ENCODE data around the gene ELFN1.

The ELFN1 gene

GRCh38 chr7:1641173-1641572 is 28.9 kb upstream of the ELFN1 start:
- no peak for TF ChIP-seq CTCF (IDR thresholded peaks at IDR 0.05)
- no peaks in the 10 kb centered on the region for H3K27me3 ChIP-seq (ENCODE audit: control insufficient read depth, insufficient read depth, low read length)
- H3K79me2 ChIP-seq = no peaks in the 10 kb centered on the region

GRCh38 chr7:1641661-1642260 is 28.3 kb upstream of the ELFN1 start:
- Histone ChIP-seq H3K9ac (no peak overlapping the region), H2AFZ (no peak overlapping the region), H3K9me3 (ENCODE audit: control insufficient read depth, low read length) (no peaks in the 10 kb centered on the region), H3K4me3 (ENCODE audit: low read depth, low read length) (no peak overlapping the region), H3K27ac (no peak overlapping the region), H3K36me3 (ENCODE audit: control insufficient read depth, insufficient read depth, low read length) (no peaks in the 10 kb centered on the region), H3K27me3 (ENCODE audit: control insufficient read depth, insufficient read depth, low read length) (no peaks in the 10 kb centered on the region), H3K4me2 (ENCODE audit: low read length) (no peak overlapping the region), H3K79me2 (no peaks in the 10 kb centered on the region), H3K4me1 (no peaks in the 10 kb centered on the region)
- TF ChIP-seq CTCF (IDR thresholded peaks at IDR 0.05) = no peak

More at GRCh38 chr7:1641173-1641572, 28.9 kb upstream of the ELFN1 start:
- H2AFZ ChIP-seq = no peak overlapping the region
- no peaks in the 10 kb centered on the region for H3K4me1 ChIP-seq
- H3K36me3 ChIP-seq (ENCODE audit: control insufficient read depth, insufficient read depth, low read length) = no peaks in the 10 kb centered on the region
- no peak overlapping the region for H3K9ac ChIP-seq
- no peak overlapping the region for H3K27ac ChIP-seq
- no peak overlapping the region for H3K4me2 ChIP-seq (ENCODE audit: low read length)
- H3K9me3 ChIP-seq (ENCODE audit: control insufficient read depth, low read length) = no peaks in the 10 kb centered on the region
- H3K4me3 ChIP-seq (ENCODE audit: low read depth, low read length) = no peak overlapping the region

GRCh38 chr7:1642291-1642731 is 27.8 kb upstream of the ELFN1 start:
- H3K4me3 ChIP-seq (ENCODE audit: low read depth, low read length) = no peak overlapping the region
- H3K4me2 ChIP-seq (ENCODE audit: low read length) = no peak overlapping the region
- no peak for TF ChIP-seq CTCF (IDR thresholded peaks at IDR 0.05)
- no peaks in the 10 kb centered on the region for H3K9me3 ChIP-seq (ENCODE audit: control insufficient read depth, low read length)
- no peaks in the 10 kb centered on the region for H3K79me2 ChIP-seq
- no peaks in the 10 kb centered on the region for H3K27me3 ChIP-seq (ENCODE audit: control insufficient read depth, insufficient read depth, low read length)
- no peak overlapping the region for H2AFZ ChIP-seq
- no peaks in the 10 kb centered on the region for H3K4me1 ChIP-seq
- H3K36me3 ChIP-seq (ENCODE audit: control insufficient read depth, insufficient read depth, low read length) = no peaks in the 10 kb centered on the region
- no peak overlapping the region for H3K9ac ChIP-seq
- no peak overlapping the region for H3K27ac ChIP-seq

- Histone ChIP-seq H3K79me2 (no peaks in the 10 kb centered on the region), H2AFZ (no peak overlapping the region), H3K4me3 (ENCODE audit: low read depth, low read length) (no peak overlapping the region), H3K9ac (no peak overlapping the region), H3K27ac (no peak overlapping the region), H3K4me2 (ENCODE audit: low read length) (no peak overlapping the region), H3K27me3 (ENCODE audit: control insufficient read depth, insufficient read depth, low read length) (no peaks in the 10 kb centered on the region), H3K36me3 (ENCODE audit: control insufficient read depth, insufficient read depth, low read length) (no peaks in the 10 kb centered on the region), H3K4me1 (no peaks in the 10 kb centered on the region), H3K9me3 (ENCODE audit: control insufficient read depth, low read length) (no peaks in the 10 kb centered on the region)
- TF ChIP-seq CTCF (IDR thresholded peaks at IDR 0.05) = no peak
These were observed 26.6 kb upstream of the ELFN1 start for GRCh38 chr7:1643270-1644092.
